Panc1 (cell line): ENCODE results near the gene KRT83.

Source experiments
- CTCF ChIP-seq: fragments of 450-650 bp; IDR thresholded peaks from 2 replicates; pipeline ENCODE4 v1.5.1; 2017; ENCODE audit warnings: mild to moderate bottlenecking
- POLR2AphosphoS5 ChIP-seq: IDR thresholded peaks from 2 replicates; pipeline ENCODE4 v1.6.1; 2012; ENCODE audit warnings: mild to moderate bottlenecking, low read depth, low read length, moderate library complexity
- SIN3A ChIP-seq: IDR thresholded peaks from 2 replicates; pipeline ENCODE4 v1.6.1; 2012; ENCODE audit warnings: low read depth, mild to moderate bottlenecking, low read length, moderate library complexity, borderline replicate concordance; ENCODE audit not compliant: insufficient read depth

GRCh38 chr12:52335598-52336262 is 14.5 kb upstream of the KRT83 start:
- TF ChIP-seq POLR2AphosphoS5 (no peak), CTCF (no peak), SIN3A (no peak)
